ENCODE measurements around the gene GSTP1. TPM values are rescaled to one million over a fixed set of nuclear protein-coding genes. Genes with fewer than 3 reads are reported as not detected.
"Not testable (repeated sequence)": the region's sequence is repeated elsewhere in the genome, so short reads cannot be mapped to it uniquely, and the experiment has no call there.

GSTP1 gene
- polyA plus RNA-seq, 3 donors: 853 to 1,483 (median 1,250) TPM

- H3K4me1 ChIP-seq (ENCODE audit: control insufficient read depth in 1 of 2, insufficient read depth in 2 of 2, low read length in 2 of 2): peaks cover 7 to 10% of the 10 kb centered on the region in 2 donors
- no peak for TF ChIP-seq CTCF (IDR thresholded peaks at IDR 0.05)
- 8% methylated on average over 3 of the region's 7 CpGs for WGBS (ENCODE audit: insufficient coverage)
- H3K9me3 Mint-ChIP-seq: peaks cover 2 to 12% (median 5%) of the 10 kb centered on the region in 7 donors
- H3K79me2 ChIP-seq (ENCODE audit: insufficient read depth, low read length): no peaks in the 10 kb centered on the region
- H3K4me3 Mint-ChIP-seq: no peak overlapping the region
- H3K9me3 ChIP-seq (replicated peaks in 1 of 2; ENCODE audit: control insufficient read depth in 1 of 2, insufficient read depth in 1 of 2, low read length in 2 of 2): no peaks in the 10 kb centered on the region
- no peaks in the 10 kb centered on the region for H4K20me1 ChIP-seq (ENCODE audit: insufficient read depth, low read length)
- H3K9ac ChIP-seq (ENCODE audit: insufficient read depth, low read length, poor library complexity, severe bottlenecking): no peak overlapping the region
- H3K4me2 ChIP-seq (replicated peaks; ENCODE audit: extremely low read depth, low read length, poor library complexity, severe bottlenecking): no peak overlapping the region
- H3K27ac Mint-ChIP-seq: peak overlapping the region in 1 of 7 donors; percentile 72
- no peak overlapping the region for H3K27ac ChIP-seq (ENCODE audit: low read depth in 1 of 2, low read length in 2 of 2)
- no peak overlapping the region for H3K4me3 ChIP-seq (replicated peaks in 1 of 3; ENCODE audit: low read depth in 2 of 3, low read length in 3 of 3)
- intact Hi-C loops (cut with micrococcal nuclease): no loop called here
- H3K36me3 Mint-ChIP-seq: no peaks in the 10 kb centered on the region
- no peaks in the 10 kb centered on the region for H3K36me3 ChIP-seq (replicated peaks in 1 of 2; ENCODE audit: control insufficient read depth in 1 of 2, insufficient read depth in 2 of 2, low read length in 2 of 2)
- no peak for DNase-seq
- H3K27me3 Mint-ChIP-seq (ENCODE audit: low read depth in 3 of 3): peaks cover 8 to 31% (median 14%) of the 10 kb centered on the region in 3 donors
- H3K27me3 ChIP-seq (ENCODE audit: control insufficient read depth in 2 of 2, insufficient read depth in 2 of 2, low read length in 2 of 2): peaks cover 0 to 7% of the 10 kb centered on the region in 2 donors
- H3K4me1 Mint-ChIP-seq: peaks cover 18% of the 10 kb centered on the region
- H2AFZ ChIP-seq (ENCODE audit: insufficient read depth, low read depth, low read length, poor library complexity, severe bottlenecking): peak overlapping the region; percentile 23
These were observed 16.9 kb downstream of the GSTP1 start for GRCh38 chr11:67600324-67601029.

DNA sequence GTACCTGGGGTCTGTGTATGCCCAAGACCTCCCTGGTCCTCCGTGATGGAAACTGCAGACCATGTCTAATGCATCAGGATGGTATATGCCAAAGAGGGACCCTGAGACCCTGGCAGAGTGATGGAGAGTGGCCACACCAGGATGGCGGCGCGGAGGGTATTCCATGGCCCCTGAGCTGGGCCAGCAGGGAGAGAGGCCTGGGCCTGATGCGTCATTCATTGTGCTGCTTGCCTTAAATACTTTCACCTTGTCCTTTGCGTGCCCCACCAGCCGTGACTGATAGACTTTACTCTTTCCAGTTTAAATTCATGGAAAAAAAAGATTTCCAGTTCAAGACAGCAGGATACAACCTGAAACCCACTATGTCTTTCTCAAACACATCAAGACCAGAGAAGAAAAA is 17.5 kb downstream of the GSTP1 start:
- Histone ChIP-seq H3K27ac (ENCODE audit: low read depth in 1 of 2, low read length in 2 of 2) (no peak overlapping the region), H3K36me3 (replicated peaks in 1 of 2; ENCODE audit: control insufficient read depth in 1 of 2, insufficient read depth in 2 of 2, low read length in 2 of 2) (no peaks in the 10 kb centered on the region), H2AFZ (ENCODE audit: insufficient read depth, low read depth, low read length, poor library complexity, severe bottlenecking) (no peak overlapping the region), H3K4me1 (ENCODE audit: control insufficient read depth in 1 of 2, insufficient read depth in 2 of 2, low read length in 2 of 2) (peaks cover 8 to 13% of the 10 kb centered on the region in 2 donors), H3K4me2 (replicated peaks; ENCODE audit: extremely low read depth, low read length, poor library complexity, severe bottlenecking) (no peak overlapping the region), H3K27me3 (ENCODE audit: control insufficient read depth in 2 of 2, insufficient read depth in 2 of 2, low read length in 2 of 2) (peaks cover 0 to 7% of the 10 kb centered on the region in 2 donors), H3K9me3 (replicated peaks in 1 of 2; ENCODE audit: control insufficient read depth in 1 of 2, insufficient read depth in 1 of 2, low read length in 2 of 2) (no peaks in the 10 kb centered on the region), H4K20me1 (ENCODE audit: insufficient read depth, low read length) (no peaks in the 10 kb centered on the region), H3K79me2 (ENCODE audit: insufficient read depth, low read length) (no peaks in the 10 kb centered on the region), H3K4me3 (replicated peaks in 1 of 3; ENCODE audit: low read depth in 2 of 3, low read length in 3 of 3) (no peak overlapping the region), H3K9ac (ENCODE audit: insufficient read depth, low read length, poor library complexity, severe bottlenecking) (no peak overlapping the region)
- peaks cover 18% of the 10 kb centered on the region for H3K4me1 Mint-ChIP-seq
- H3K27ac Mint-ChIP-seq: no peak overlapping the region
- WGBS (ENCODE audit: insufficient coverage): 94% methylated on average over 4 of the region's 7 CpGs
- H3K4me3 Mint-ChIP-seq: no peak overlapping the region
- no peaks in the 10 kb centered on the region for H3K36me3 Mint-ChIP-seq
- no peak for TF ChIP-seq CTCF (IDR thresholded peaks at IDR 0.05)
- peaks cover 8 to 31% (median 14%) of the 10 kb centered on the region in 3 donors for H3K27me3 Mint-ChIP-seq (ENCODE audit: low read depth in 3 of 3)
- peaks cover 2 to 12% (median 5%) of the 10 kb centered on the region in 7 donors for H3K9me3 Mint-ChIP-seq
- no peak for DNase-seq
- intact Hi-C loops (cut with micrococcal nuclease): no loop called here

DNA sequence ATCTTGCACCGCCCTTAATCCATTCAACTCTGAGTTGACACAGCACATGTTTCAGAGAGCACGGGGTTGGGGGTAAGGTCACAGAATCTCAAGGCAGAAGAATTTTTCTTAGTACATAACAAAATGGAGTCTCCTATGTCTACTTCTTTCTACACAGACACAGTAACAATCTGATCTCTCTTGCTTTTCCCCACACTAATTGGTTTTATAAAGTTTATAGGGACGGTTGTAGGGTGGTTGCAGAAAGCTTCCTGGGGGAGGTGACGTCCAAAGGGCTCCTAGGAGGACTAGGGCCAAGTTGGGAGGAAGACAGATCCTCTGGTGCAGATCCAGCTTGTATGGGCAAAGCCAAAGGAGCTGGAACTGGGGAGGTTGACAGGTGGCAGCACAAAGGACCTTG is 20.5 kb downstream of the GSTP1 start:
- H3K36me3 Mint-ChIP-seq; H3K9ac ChIP-seq (ENCODE audit: insufficient read depth, low read length, poor library complexity, severe bottlenecking); H3K27ac ChIP-seq (ENCODE audit: low read depth in 1 of 2, low read length in 2 of 2); H3K27ac Mint-ChIP-seq; H3K27me3 ChIP-seq (ENCODE audit: control insufficient read depth in 2 of 2, insufficient read depth in 2 of 2, low read length in 2 of 2); H3K9me3 Mint-ChIP-seq; H4K20me1 ChIP-seq (ENCODE audit: insufficient read depth, low read length); H3K9me3 ChIP-seq (replicated peaks in 1 of 2; ENCODE audit: control insufficient read depth in 1 of 2, insufficient read depth in 1 of 2, low read length in 2 of 2); H3K4me2 ChIP-seq (replicated peaks; ENCODE audit: extremely low read depth, low read length, poor library complexity, severe bottlenecking); intact Hi-C loops (cut with micrococcal nuclease); H3K4me3 ChIP-seq (replicated peaks in 1 of 3; ENCODE audit: low read depth in 2 of 3, low read length in 3 of 3); H3K4me3 Mint-ChIP-seq; DNase-seq: not testable (repeated sequence)
- Histone ChIP-seq H3K79me2 (ENCODE audit: insufficient read depth, low read length) (peaks cover 13% of the 10 kb centered on the region), H3K4me1 (ENCODE audit: control insufficient read depth in 1 of 2, insufficient read depth in 2 of 2, low read length in 2 of 2) (peaks cover 21 to 29% of the 10 kb centered on the region in 2 donors), H3K36me3 (replicated peaks in 1 of 2; ENCODE audit: control insufficient read depth in 1 of 2, insufficient read depth in 2 of 2, low read length in 2 of 2) (peaks cover 9 to 10% of the 10 kb centered on the region in 2 donors), H2AFZ (ENCODE audit: insufficient read depth, low read depth, low read length, poor library complexity, severe bottlenecking) (peak overlapping the region; percentile 27)
- WGBS (ENCODE audit: insufficient coverage): 100% methylated on average over 1 of the region's 4 CpGs
- Mint-ChIP-seq H3K4me1 (peaks cover 29% of the 10 kb centered on the region), H3K27me3 (ENCODE audit: low read depth in 3 of 3) (peaks cover 8 to 27% (median 14%) of the 10 kb centered on the region in 3 donors)
